ENCODE data around the gene PIP5KL1.

- TF ChIP-seq CTCF (IDR thresholded peaks at IDR 0.05) = no peak
- TF ChIP-seq EP300 (IDR thresholded peaks at IDR 0.05) = no peak
- TF ChIP-seq POLR2A (IDR thresholded peaks at IDR 0.05) = no peak
These were observed 59.0 kb downstream of the PIP5KL1 start for GRCh38 chr9:127871531-127871930.

Measured in ovary (tissue), 3 donors.